NCI-H2081 treated with DMSO at 0.1 percent for 48 hours (cell line): ENCODE results near the gene PRKAR1A.

Experiments used
- DNase-seq: peaks from one replicate; lab custom pipeline; 2025; lab: John Stamatoyannopoulos, UW

The PRKAR1A gene

GRCh38 chr17:68542698-68543463 is 30.7 kb downstream of the PRKAR1A start:
- DNase-seq = no peak

- no peak for DNase-seq
These were observed 32.1 kb downstream of the PRKAR1A start for GRCh38 chr17:68544111-68544915.

GRCh38 chr17:68556551-68556950 is 44.3 kb downstream of the PRKAR1A start:
- no peak for DNase-seq

GRCh38 chr17:68559316-68559715 is 47.1 kb downstream of the PRKAR1A start:
- DNase-seq = no peak

GRCh38 chr17:68560966-68561720 is 48.9 kb downstream of the PRKAR1A start:
- DNase-seq = no peak

- no peak for DNase-seq
These were observed 50.5 kb downstream of the PRKAR1A start for GRCh38 chr17:68562736-68563135.

- DNase-seq = no peak
These were observed 52.3 kb downstream of the PRKAR1A start for GRCh38 chr17:68564415-68565111.

- DNase-seq = no peak
These were observed 53.6 kb downstream of the PRKAR1A start for GRCh38 chr17:68565661-68566441.

- no peak for DNase-seq
These were observed 54.2 kb downstream of the PRKAR1A start for GRCh38 chr17:68566442-68566738.

GRCh38 chr17:68567035-68567434 is 54.8 kb downstream of the PRKAR1A start:
- no peak for DNase-seq

GRCh38 chr17:68567581-68567980 is 55.4 kb downstream of the PRKAR1A start:
- no peak for DNase-seq

GRCh38 chr17:68568581-68568980 is 56.4 kb downstream of the PRKAR1A start:
- DNase-seq = no peak

GRCh38 chr17:68569346-68569745 is 57.1 kb downstream of the PRKAR1A start:
- DNase-seq = no peak

- no peak for DNase-seq
These were observed 58.3 kb downstream of the PRKAR1A start for GRCh38 chr17:68570526-68570925.

- no peak for DNase-seq
These were observed 60.1 kb downstream of the PRKAR1A start for GRCh38 chr17:68572138-68572842.

- DNase-seq = no peak
These were observed 61.1 kb downstream of the PRKAR1A start for GRCh38 chr17:68573338-68573737.

- no peak for DNase-seq
These were observed 63.9 kb downstream of the PRKAR1A start for GRCh38 chr17:68576137-68576536.

GRCh38 chr17:68576811-68577496 is 64.7 kb downstream of the PRKAR1A start:
- DNase-seq = no peak

GRCh38 chr17:68577497-68577821 is 65.2 kb downstream of the PRKAR1A start:
- no peak for DNase-seq

- no peak for DNase-seq
These were observed 66.0 kb downstream of the PRKAR1A start for GRCh38 chr17:68578236-68578635.
